ENCODE results near the gene SLC26A2. TPM values are rescaled to one million over a fixed set of nuclear protein-coding genes. Genes with fewer than 3 reads are reported as not detected.

Gene SLC26A2
- total and polyA plus RNA-seq, 2 of the 8 experiments (the other 6 are each of a cell fraction or from before 2014, with no cell fraction given) = 3.7 to 11.4 TPM

GRCh38 chr5:149944666-149945065 lies 15.9 kb upstream of the SLC26A2 start, which contains the start of gene PDE6A:
Gene PDE6A (minus strand): TSS chr5:149944793. CDS start chr5:149944673, 120 bp downstream.
- Histone ChIP-seq H3K9me3 (ENCODE audit: insufficient read depth in 2 of 2, low read depth in 1 of 2, low read length in 1 of 2) (no peaks in the 10 kb centered on the region), H4K91ac (replicated peaks; ENCODE audit: insufficient read length, low read length) (no peak within 1 kb of the TSS), H3K4me1 (replicated peaks in 1 of 4; ENCODE audit: control insufficient read depth in 3 of 4, insufficient read depth in 4 of 4, low read length in 3 of 4) (no peaks in the 10 kb centered on the region), H3K79me1 (ENCODE audit: low read depth, low read length) (no peaks in the 10 kb centered on the region), H2BK5ac (ENCODE audit: low read depth, low read length) (no peak within 1 kb of the TSS), H2BK20ac (ENCODE audit: low read length) (no peak within 1 kb of the TSS), H4K5ac (ENCODE audit: insufficient read length, low read depth, low read length) (no peak within 1 kb of the TSS), H3K9ac (replicated peaks in 1 of 4; ENCODE audit: extremely low read depth in 1 of 4, low read depth in 3 of 4, low read length in 3 of 4) (no peak within 1 kb of the TSS), H2BK15ac (ENCODE audit: low read length) (no peak within 1 kb of the TSS), H3K36me3 (ENCODE audit: control insufficient read depth in 2 of 4, insufficient read depth in 4 of 4, low read length in 3 of 4) (no peaks in the 10 kb centered on the region), H3K23me2 (ENCODE audit: low read depth, low read length) (no peaks in the 10 kb centered on the region), H3K27ac (ENCODE audit: low read depth, low read length) (no peak within 1 kb of the TSS), H3K4me2 (ENCODE audit: insufficient read depth in 1 of 2, low read depth in 2 of 2, low read length in 2 of 2) (no peak within 1 kb of the TSS), H2BK120ac (replicated peaks; ENCODE audit: low read depth, low read length) (no peak within 1 kb of the TSS), H3K79me2 (ENCODE audit: control insufficient read depth in 1 of 2, insufficient read depth in 2 of 2, low read length in 2 of 2) (no peaks in the 10 kb centered on the region), H3K14ac (ENCODE audit: insufficient read length) (no peak within 1 kb of the TSS), H3K56ac (replicated peaks; ENCODE audit: insufficient read length, low read depth, low read length) (no peak within 1 kb of the TSS), H3K4me3 (ENCODE audit: extremely low read depth in 1 of 4, insufficient read depth in 2 of 4, low read depth in 3 of 4, low read length in 4 of 4) (no peak within 1 kb of the TSS), H4K20me1 (replicated peaks in 1 of 2; ENCODE audit: control insufficient read depth in 1 of 2, insufficient read depth in 2 of 2, low read length in 2 of 2) (no peaks in the 10 kb centered on the region), H3K18ac (ENCODE audit: extremely low read depth, low read length) (no peak within 1 kb of the TSS), H3K27me3 (replicated peaks in 1 of 4; ENCODE audit: control insufficient read depth in 3 of 4, extremely low read depth in 1 of 4, insufficient read depth in 3 of 4, low read length in 3 of 4) (no peaks in the 10 kb centered on the region), H4K8ac (ENCODE audit: extremely low read depth, insufficient read depth, low read length) (no peak within 1 kb of the TSS), H3K4ac (replicated peaks; ENCODE audit: insufficient read length, low read depth, low read length) (no peak within 1 kb of the TSS), H3K23ac (ENCODE audit: insufficient read length) (no peak within 1 kb of the TSS), H2BK12ac (ENCODE audit: low read depth, low read length) (no peak within 1 kb of the TSS), H2AK5ac (ENCODE audit: low read depth, low read length) (no peak within 1 kb of the TSS), H2AFZ (ENCODE audit: low read length) (no peak within 1 kb of the TSS)
- ChIA-PET CTCF (ENCODE audit: partially characterized antibody) (interaction anchor here (1.3 to 9.8 kb wide), 2 partner anchors 17 to 92 kb away, joined by 5 to 104 read pairs; partner anchors contain the start of gene SLC26A2), POLR2A (ENCODE audit: partially characterized antibody) (no interaction called here)
- WGBS, 2 experiments (ENCODE audit: extremely low coverage in 1 of 2, insufficient coverage in 1 of 2, insufficient read length in 1 of 2, insufficient replicate concordance in 2 of 2, low coverage in 1 of 2, low lambda C conversion rate in 2 of 2, missing lambda C conversion rate in 1 of 2) = 88% methylated on average over 2 of the region's 2 CpGs; no CpG with 5 or more reads in 1 of the 2 experiments
- FAIRE-seq (no peak), DNase-seq (ENCODE audit: low read depth in 1 of 2, low spot score in 2 of 2) (no peak)
- TF ChIP-seq CBX5 (IDR thresholded peaks at IDR 0.05; ENCODE audit: low read depth, low read length) (no peak), CTCF (IDR thresholded peaks at IDR 0.05; ENCODE audit: control extremely low read depth in 1 of 3, insufficient read depth in 1 of 3, low read depth in 1 of 3, low read length in 3 of 3) (no peak), SIN3A (conservative IDR thresholded peaks at IDR 0.05 in 1 of 2, IDR thresholded peaks at IDR 0.05 in 1 of 2; ENCODE audit: low read depth in 1 of 2, low read length in 2 of 2) (no peak), RBBP5 (IDR thresholded peaks at IDR 0.05; ENCODE audit: borderline replicate concordance, low read depth, low read length) (no peak), E2F6 (IDR thresholded peaks at IDR 0.05) (no peak), NANOG (IDR thresholded peaks at IDR 0.05; ENCODE audit: insufficient read depth, low read depth, low read length, poor library complexity, severe bottlenecking) (no peak), RNF2 (IDR thresholded peaks at IDR 0.05; ENCODE audit: borderline replicate concordance, low read depth, low read length, missing control alignments, poor library complexity, severe bottlenecking) (no peak), SRF (IDR thresholded peaks at IDR 0.05; ENCODE audit: low read depth, low read length) (no peak), EGR1 (IDR thresholded peaks at IDR 0.05; ENCODE audit: borderline replicate concordance, low read depth, low read length) (no peak), NRF1 (IDR thresholded peaks at IDR 0.05; ENCODE audit: low read depth, low read length) (no peak)
